ENCODE data around the gene BEGAIN. TPM values are rescaled to one million over a fixed set of nuclear protein-coding genes. Genes with fewer than 3 reads are reported as not detected.

The BEGAIN gene
- total RNA-seq, 1 experiment from 2014 or later, result 0.54 TPM

- H3K36me3 ChIP-seq (ENCODE audit: control insufficient read depth, insufficient read depth, low read length), result no peaks in the 10 kb centered on the region
- BruUV-seq (replicated peaks), result no TSS peak
- POLR2A ChIA-PET, result no interaction called here
These were observed 16.9 kb upstream of the BEGAIN start for GRCh38 chr14:100604121-100604501.

GRCh38 chr14:100603341-100604120 is 16.3 kb upstream of the BEGAIN start:
- POLR2A ChIA-PET, result no interaction called here
- CTCF ChIA-PET, result no interaction called here
- Mint-ChIP-seq H3K27ac (ENCODE audit: unreplicated experiment) (no peak overlapping the region), H3K36me3 (ENCODE audit: insufficient read depth, unreplicated experiment) (no peaks in the 10 kb centered on the region), H3K4me3 (ENCODE audit: unreplicated experiment) (no peak overlapping the region), H3K27me3 (ENCODE audit: insufficient read depth, unreplicated experiment) (peaks cover 41% of the 10 kb centered on the region), H3K4me1 (ENCODE audit: low read depth, unreplicated experiment) (no peaks in the 10 kb centered on the region), H3K9me3 (ENCODE audit: unreplicated experiment) (peaks cover 16% of the 10 kb centered on the region)
- Histone ChIP-seq H3K4me3 (ENCODE audit: low read depth, low read length) (no peak overlapping the region), H3K4me1 (no peaks in the 10 kb centered on the region), H3K36me3 (ENCODE audit: control insufficient read depth, insufficient read depth, low read length) (no peaks in the 10 kb centered on the region), H3K9me3 (no peaks in the 10 kb centered on the region), H3K27me3 (replicated peaks; ENCODE audit: control insufficient read depth, insufficient read depth, low read length) (no peaks in the 10 kb centered on the region)
- TF ChIP-seq CTCF (IDR thresholded peaks at IDR 0.05; ENCODE audit: insufficient read depth in 1 of 2, low read depth in 1 of 2, low read length in 1 of 2, severe bottlenecking in 1 of 2, unreplicated experiment in 1 of 2), result no peak
- BruUV-seq (replicated peaks), result no TSS peak
- peak in 1 of 2 experiments; percentile 14 for DNase-seq
- intact Hi-C loops (cut with micrococcal nuclease; ENCODE audit: unreplicated experiment), result no loop called here

More at GRCh38 chr14:100604121-100604501, 16.9 kb upstream of the BEGAIN start:
- CTCF ChIA-PET, result no interaction called here
- Mint-ChIP-seq H3K27ac (ENCODE audit: unreplicated experiment) (no peak overlapping the region), H3K4me3 (ENCODE audit: unreplicated experiment) (no peak overlapping the region), H3K9me3 (ENCODE audit: unreplicated experiment) (peaks cover 16% of the 10 kb centered on the region), H3K4me1 (ENCODE audit: low read depth, unreplicated experiment) (no peaks in the 10 kb centered on the region), H3K36me3 (ENCODE audit: insufficient read depth, unreplicated experiment) (no peaks in the 10 kb centered on the region), H3K27me3 (ENCODE audit: insufficient read depth, unreplicated experiment) (peaks cover 36% of the 10 kb centered on the region)
- no peaks in the 10 kb centered on the region for H3K27me3 ChIP-seq (replicated peaks; ENCODE audit: control insufficient read depth, insufficient read depth, low read length)
- no peak for TF ChIP-seq CTCF (IDR thresholded peaks at IDR 0.05; ENCODE audit: insufficient read depth in 1 of 2, low read depth in 1 of 2, low read length in 1 of 2, severe bottlenecking in 1 of 2, unreplicated experiment in 1 of 2)
- intact Hi-C loops (cut with micrococcal nuclease; ENCODE audit: unreplicated experiment), result no loop called here
- H3K9me3 ChIP-seq, result no peaks in the 10 kb centered on the region
- peak in 1 of 2 experiments; percentile 4 for DNase-seq
- no peak overlapping the region for H3K4me3 ChIP-seq (ENCODE audit: low read depth, low read length)
- no peaks in the 10 kb centered on the region for H3K4me1 ChIP-seq

GRCh38 chr14:100602621-100603230 is 15.5 kb upstream of the BEGAIN start:
- peak in 1 of 2 experiments; percentile 2 for DNase-seq
- ChIA-PET CTCF (interaction anchor here (1.0 kb wide), 1 partner anchor 43 kb away, joined by 4 read pairs; no protein-coding TSS in a partner anchor), POLR2A (no interaction called here)
- no peak for TF ChIP-seq CTCF (IDR thresholded peaks at IDR 0.05; ENCODE audit: insufficient read depth in 1 of 2, low read depth in 1 of 2, low read length in 1 of 2, severe bottlenecking in 1 of 2, unreplicated experiment in 1 of 2)
- no peak overlapping the region for H3K4me3 ChIP-seq (ENCODE audit: low read depth, low read length)
- BruUV-seq (replicated peaks), result no TSS peak
- no peaks in the 10 kb centered on the region for H3K36me3 Mint-ChIP-seq (ENCODE audit: insufficient read depth, unreplicated experiment)
- no peak overlapping the region for H3K27ac Mint-ChIP-seq (ENCODE audit: unreplicated experiment)
- peaks cover 41% of the 10 kb centered on the region for H3K27me3 Mint-ChIP-seq (ENCODE audit: insufficient read depth, unreplicated experiment)
- H3K27me3 ChIP-seq (replicated peaks; ENCODE audit: control insufficient read depth, insufficient read depth, low read length), result no peaks in the 10 kb centered on the region
- H3K9me3 ChIP-seq, result no peaks in the 10 kb centered on the region
- H3K4me1 ChIP-seq, result no peaks in the 10 kb centered on the region
- peaks cover 16% of the 10 kb centered on the region for H3K9me3 Mint-ChIP-seq (ENCODE audit: unreplicated experiment)
- no peaks in the 10 kb centered on the region for H3K36me3 ChIP-seq (ENCODE audit: control insufficient read depth, insufficient read depth, low read length)
- no peak overlapping the region for H3K4me3 Mint-ChIP-seq (ENCODE audit: unreplicated experiment)
- H3K4me1 Mint-ChIP-seq (ENCODE audit: low read depth, unreplicated experiment), result no peaks in the 10 kb centered on the region
- intact Hi-C loops (cut with micrococcal nuclease; ENCODE audit: unreplicated experiment), result no loop called here
